Thyroid gland (tissue), 4 donors: ENCODE measurements around the gene DNER. TPM values are rescaled to one million over a fixed set of nuclear protein-coding genes. Genes with fewer than 3 reads are reported as not detected.
"Not testable (repeated sequence)": the region's sequence is repeated elsewhere in the genome, so short reads cannot be mapped to it uniquely, and the experiment has no call there.

Experiments used
- DNase-seq, 2 donors: peaks; one replicate each; pipeline ENCODE4 v3.0.0-alpha.2; 2019
- H3K27ac ChIP-seq, 3 donors: fragments of 200-600 bp; sonication (generic); 1 replicate in 2 of 3; 2 replicates in 1 of 3; pipeline ENCODE4 v1.5.1; 2016 to 2019; ENCODE audit warnings: mild to moderate bottlenecking in 1 of 3, moderate library complexity in 1 of 3
- H3K27me3 ChIP-seq: fragments of 200-600 bp; sonication (generic); one replicate; pipeline ENCODE4 v1.5.1; 2019
- H3K36me3 ChIP-seq, 2 donors: fragments of 200-600 bp; sonication (generic); one replicate each; pipeline ENCODE4 v1.5.1; 2016 to 2019
- H3K4me1 ChIP-seq, 2 donors: fragments of 200-600 bp; sonication (generic); one replicate each; pipeline ENCODE4 v1.5.1; 2017 to 2019
- H3K4me3 ChIP-seq, 3 donors: fragments of 200-600 bp; sonication (generic); replicated peaks in 1 of 3; 1 replicate in 2 of 3; 2 replicates in 1 of 3; pipeline ENCODE4 v1.5.1; 2016; ENCODE audit warnings: mild to moderate bottlenecking in 1 of 3
- H3K9me3 ChIP-seq: fragments of 200-600 bp; sonication (generic); one replicate; pipeline ENCODE4 v1.5.1; 2017
- POLR2A ChIP-seq, 2 donors: fragments of 450-650 bp; IDR thresholded peaks; one replicate each; pipeline ENCODE4 v1.6.1; 2017; ENCODE audit warnings: antibody characterized with exemption in 2 of 2, mild to moderate bottlenecking in 2 of 2, moderate library complexity in 1 of 2
- WGBS, 2 donors: methylation state at CpG; one replicate each; pipeline ENCODE4 v1.1.5; 2017; 5-methylcytosine and 5-hydroxymethylcytosine counted together
- intact Hi-C: fragments of 100-400 bp; cut with DNase I; formaldehyde crosslinking; loops from one replicate; pipeline ENCODE4 v1.15.1; 2023
- total RNA-seq, 4 donors: library from RNA; depleted of rRNA; stranded (reverse); fragments of >200 nt; gene quantifications; one replicate each; pipeline ENCODE4 v1.2.3, GENCODE V29; 2016
- TF ChIP-seq, protein P1 (sequence below), 6 experiments: fragments of 200-600 bp in 3 of 6; fragments of 450-650 bp in 3 of 6; sonication (generic) in 3 of 6; IDR thresholded peaks; one replicate each; pipeline ENCODE4 v1.5.1; 2016 to 2019; ENCODE audit warnings: antibody characterized with exemption in 6 of 6, mild to moderate bottlenecking in 2 of 6, inconsistent platforms in 1 of 6, moderate library complexity in 1 of 6

Gene DNER, protein sequence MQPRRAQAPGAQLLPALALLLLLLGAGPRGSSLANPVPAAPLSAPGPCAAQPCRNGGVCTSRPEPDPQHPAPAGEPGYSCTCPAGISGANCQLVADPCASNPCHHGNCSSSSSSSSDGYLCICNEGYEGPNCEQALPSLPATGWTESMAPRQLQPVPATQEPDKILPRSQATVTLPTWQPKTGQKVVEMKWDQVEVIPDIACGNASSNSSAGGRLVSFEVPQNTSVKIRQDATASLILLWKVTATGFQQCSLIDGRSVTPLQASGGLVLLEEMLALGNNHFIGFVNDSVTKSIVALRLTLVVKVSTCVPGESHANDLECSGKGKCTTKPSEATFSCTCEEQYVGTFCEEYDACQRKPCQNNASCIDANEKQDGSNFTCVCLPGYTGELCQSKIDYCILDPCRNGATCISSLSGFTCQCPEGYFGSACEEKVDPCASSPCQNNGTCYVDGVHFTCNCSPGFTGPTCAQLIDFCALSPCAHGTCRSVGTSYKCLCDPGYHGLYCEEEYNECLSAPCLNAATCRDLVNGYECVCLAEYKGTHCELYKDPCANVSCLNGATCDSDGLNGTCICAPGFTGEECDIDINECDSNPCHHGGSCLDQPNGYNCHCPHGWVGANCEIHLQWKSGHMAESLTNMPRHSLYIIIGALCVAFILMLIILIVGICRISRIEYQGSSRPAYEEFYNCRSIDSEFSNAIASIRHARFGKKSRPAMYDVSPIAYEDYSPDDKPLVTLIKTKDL
- under 1 TPM in 3 of 4 donors, not detected in 1; 0.13 to 0.93 (median 0.42) TPM for total RNA-seq

DNA sequence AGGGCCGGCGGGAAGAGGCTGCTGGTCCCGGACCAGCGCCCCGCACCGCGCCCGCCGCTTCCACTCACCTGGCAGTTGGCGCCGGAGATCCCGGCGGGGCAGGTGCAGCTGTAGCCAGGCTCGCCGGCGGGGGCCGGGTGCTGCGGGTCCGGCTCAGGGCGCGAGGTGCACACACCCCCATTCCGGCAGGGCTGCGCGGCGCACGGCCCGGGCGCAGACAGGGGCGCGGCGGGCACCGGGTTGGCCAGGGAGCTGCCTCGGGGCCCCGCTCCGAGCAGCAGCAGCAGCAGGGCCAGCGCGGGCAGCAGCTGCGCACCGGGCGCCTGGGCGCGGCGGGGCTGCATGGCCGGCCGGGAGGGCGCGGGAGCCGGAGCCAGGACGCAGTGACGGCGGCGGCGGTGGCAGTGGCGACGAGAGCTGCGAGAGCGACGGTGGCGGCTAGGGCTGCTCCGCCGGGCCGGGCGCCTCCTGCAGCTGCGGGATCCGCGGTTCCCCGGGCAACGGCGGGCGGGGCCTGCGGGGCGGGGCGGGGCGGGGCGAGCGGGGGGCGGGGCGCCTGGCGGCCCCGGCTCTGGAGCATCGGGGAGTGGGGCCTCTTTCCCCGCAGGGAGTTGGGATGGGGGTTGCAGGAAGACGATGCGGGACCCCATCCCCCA lies at the start of gene DNER:
Gene DNER, minus strand, starts transcription at position 476 of the 656 bp plus-strand sequence. Its CDS starts 132 bp downstream, at position 344.
- WGBS, 2 donors: 2 to 7% methylated on average over 3 to 19 of the region's 84 CpGs
- intact Hi-C loops: no loop called here
- Histone ChIP-seq H3K27ac (no peak within 1 kb of the TSS), H3K4me1 (peaks cover 3 to 14% of the 10 kb centered on the region in 2 donors), H3K27me3 (peaks cover 22% of the 10 kb centered on the region), H3K36me3 (no peaks in the 10 kb centered on the region), H3K9me3 (no peaks in the 10 kb centered on the region), H3K4me3 (peak within 1 kb of the TSS in 1 of 3 donors; percentile 3)
- no peak for TF ChIP-seq POLR2A (IDR thresholded peaks at IDR 0.05)
- TF ChIP-seq, protein P1, sequence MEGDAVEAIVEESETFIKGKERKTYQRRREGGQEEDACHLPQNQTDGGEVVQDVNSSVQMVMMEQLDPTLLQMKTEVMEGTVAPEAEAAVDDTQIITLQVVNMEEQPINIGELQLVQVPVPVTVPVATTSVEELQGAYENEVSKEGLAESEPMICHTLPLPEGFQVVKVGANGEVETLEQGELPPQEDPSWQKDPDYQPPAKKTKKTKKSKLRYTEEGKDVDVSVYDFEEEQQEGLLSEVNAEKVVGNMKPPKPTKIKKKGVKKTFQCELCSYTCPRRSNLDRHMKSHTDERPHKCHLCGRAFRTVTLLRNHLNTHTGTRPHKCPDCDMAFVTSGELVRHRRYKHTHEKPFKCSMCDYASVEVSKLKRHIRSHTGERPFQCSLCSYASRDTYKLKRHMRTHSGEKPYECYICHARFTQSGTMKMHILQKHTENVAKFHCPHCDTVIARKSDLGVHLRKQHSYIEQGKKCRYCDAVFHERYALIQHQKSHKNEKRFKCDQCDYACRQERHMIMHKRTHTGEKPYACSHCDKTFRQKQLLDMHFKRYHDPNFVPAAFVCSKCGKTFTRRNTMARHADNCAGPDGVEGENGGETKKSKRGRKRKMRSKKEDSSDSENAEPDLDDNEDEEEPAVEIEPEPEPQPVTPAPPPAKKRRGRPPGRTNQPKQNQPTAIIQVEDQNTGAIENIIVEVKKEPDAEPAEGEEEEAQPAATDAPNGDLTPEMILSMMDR (IDR thresholded peaks at IDR 0.05): no peak
- DNase-seq: no peak

DNA sequence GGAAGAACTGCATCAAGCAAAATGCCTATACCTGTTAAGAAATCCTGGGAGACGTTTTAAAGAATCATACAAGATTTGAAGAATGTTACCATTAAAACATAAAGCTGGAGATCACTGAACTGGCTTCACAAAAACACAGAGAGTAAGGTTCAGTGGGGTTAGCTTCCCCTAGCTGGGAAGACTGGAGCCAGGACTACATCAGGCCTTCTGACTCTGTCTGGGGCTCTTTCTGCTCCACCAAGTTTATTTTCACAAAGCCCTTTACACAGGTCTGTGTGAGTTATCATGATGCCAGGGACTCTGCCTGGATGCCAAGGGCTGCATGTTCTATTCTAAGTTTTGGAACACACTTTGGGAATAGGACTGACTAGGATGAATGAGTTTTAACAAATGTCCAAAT lies 47.3 kb upstream of the DNER start:
- no peak for DNase-seq
- Histone ChIP-seq H3K27me3 (no peaks in the 10 kb centered on the region), H3K27ac (no peak overlapping the region), H3K36me3 (peaks cover 17 to 25% of the 10 kb centered on the region in 2 donors), H3K4me1 (no peaks in the 10 kb centered on the region), H3K9me3 (no peaks in the 10 kb centered on the region), H3K4me3 (no peak overlapping the region)
- 52 to 60% methylated on average over 1 of the region's 1 CpG for WGBS, 2 donors
- TF ChIP-seq, protein P1 (IDR thresholded peaks at IDR 0.05): no peak
- intact Hi-C loops: no loop called here

DNA sequence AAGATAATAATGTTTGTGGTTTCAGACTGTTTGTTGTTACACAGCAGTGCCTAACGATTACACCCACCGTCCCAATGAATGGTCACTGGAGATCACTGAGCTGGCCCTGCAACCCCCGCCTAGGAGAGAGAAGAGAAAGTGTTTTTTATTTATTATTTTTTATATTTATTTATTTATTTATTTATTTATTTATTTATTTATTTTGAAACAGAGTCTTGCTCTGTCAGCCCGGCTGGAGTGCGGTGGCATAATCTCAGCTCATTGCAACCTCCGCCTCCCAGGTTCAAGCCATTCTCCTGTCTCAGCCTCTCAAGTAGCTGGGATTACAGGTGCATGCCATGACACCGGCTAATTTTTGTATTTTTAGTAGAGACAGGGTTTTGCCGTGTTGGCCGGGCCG lies 43.1 kb upstream of the DNER start:
- H3K36me3 ChIP-seq, H3K27me3 ChIP-seq, H3K4me1 ChIP-seq, H3K9me3 ChIP-seq, intact Hi-C loops, H3K27ac ChIP-seq, H3K4me3 ChIP-seq, DNase-seq: not testable (repeated sequence)
- WGBS, 2 donors: 95 to 96% methylated on average over 10 of the region's 10 CpGs

DNA sequence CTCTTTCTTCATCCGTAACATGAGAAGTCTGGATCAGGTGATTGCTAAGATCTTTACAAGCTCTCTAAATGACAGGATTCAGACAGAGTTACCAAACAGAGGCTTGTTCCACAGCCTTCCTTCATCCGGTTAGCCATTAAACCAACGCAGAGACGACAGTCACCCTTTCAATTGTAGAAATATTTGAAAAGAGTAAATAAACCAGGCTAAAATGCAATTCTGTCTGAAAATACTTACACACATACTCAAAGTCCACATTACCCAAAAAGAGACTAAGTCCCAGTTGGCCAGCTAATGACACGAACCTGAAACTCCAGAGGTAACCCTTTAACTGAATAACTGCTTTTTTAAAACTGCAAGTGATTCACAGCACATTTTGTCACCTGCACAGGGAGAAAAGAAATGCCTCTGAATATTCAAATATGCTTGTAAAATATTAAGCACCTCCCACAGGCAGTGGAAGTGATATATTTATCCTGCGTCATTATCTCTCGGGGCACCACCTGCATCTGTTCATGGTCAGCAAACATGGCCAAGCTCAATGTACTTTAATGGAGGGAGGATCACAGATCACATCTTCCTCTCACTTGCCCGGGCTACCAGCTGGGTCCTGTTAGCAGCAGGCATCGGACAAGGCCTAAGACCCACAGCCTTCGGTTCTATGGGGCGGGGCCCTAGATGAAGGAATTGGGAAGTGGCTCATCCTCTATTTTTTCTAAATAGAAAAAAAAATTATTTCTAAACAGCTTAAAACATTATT lies 38.8 kb upstream of the DNER start:
- intact Hi-C loops: no loop called here
- Histone ChIP-seq H3K4me1 (no peaks in the 10 kb centered on the region), H3K36me3 (no peaks in the 10 kb centered on the region), H3K27ac (no peak overlapping the region), H3K27me3 (no peaks in the 10 kb centered on the region), H3K9me3 (no peaks in the 10 kb centered on the region), H3K4me3 (no peak overlapping the region)
- 77 to 80% methylated on average over 11 of the region's 11 CpGs for WGBS, 2 donors
- TF ChIP-seq POLR2A (IDR thresholded peaks at IDR 0.05): no peak
- TF ChIP-seq, protein P1 (IDR thresholded peaks at IDR 0.05): no peak
- no peak for DNase-seq

DNA sequence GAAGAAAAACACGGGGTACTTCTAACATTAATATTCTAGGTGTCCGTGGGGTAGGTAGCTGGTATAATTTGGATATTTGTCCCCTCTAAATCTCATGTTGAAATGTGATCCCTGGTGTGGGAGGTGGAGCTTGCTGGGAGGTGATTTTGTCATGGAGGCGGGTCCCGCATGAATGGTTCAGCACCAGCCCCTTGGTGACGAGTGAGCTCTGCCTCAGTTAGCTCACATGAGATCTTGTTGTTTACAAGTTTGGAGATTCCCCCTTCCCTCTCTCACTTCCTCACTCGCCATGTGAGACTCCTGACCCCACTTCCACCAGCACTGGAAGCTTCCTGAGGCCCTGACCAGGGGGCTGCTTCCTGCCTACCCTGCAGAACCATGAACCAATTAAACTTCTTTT lies 35.4 kb upstream of the DNER start:
- Histone ChIP-seq H3K4me1 (no peaks in the 10 kb centered on the region), H3K27me3 (no peaks in the 10 kb centered on the region), H3K36me3 (no peaks in the 10 kb centered on the region), H3K4me3 (no peak overlapping the region), H3K9me3 (no peaks in the 10 kb centered on the region), H3K27ac (no peak overlapping the region)
- TF ChIP-seq POLR2A (IDR thresholded peaks at IDR 0.05): no peak
- intact Hi-C loops: no loop called here
- WGBS, 2 donors: 91% methylated on average over 6 of the region's 6 CpGs
- DNase-seq: no peak
